ENCODE measurements around the gene GPAT3.

GPAT3 gene

GRCh38 chr4:83605744-83606172 lies 69.8 kb downstream of the GPAT3 start:
- H3K36me3 ChIP-seq (ENCODE audit: control insufficient read depth, low read length) = no peaks in the 10 kb centered on the region
- no peaks in the 10 kb centered on the region for H4K20me1 ChIP-seq (ENCODE audit: control insufficient read depth, insufficient read depth, low read depth, low read length)
- H3K27me3 ChIP-seq (ENCODE audit: control insufficient read depth, low read length) = peaks cover 6% of the 10 kb centered on the region; the same call in 1 of the 2 replicates
- TF ChIP-seq EZH2phosphoT487 (IDR thresholded peaks at IDR 0.05; ENCODE audit: borderline replicate concordance, low read length) (no peak), CTCF (IDR thresholded peaks at IDR 0.05; ENCODE audit: low read depth, low read length, poor library complexity, severe bottlenecking) (no peak)
- no peaks in the 10 kb centered on the region for H3K9me2 ChIP-seq (replicated peaks; ENCODE audit: control insufficient read depth, low read length)
- no peaks in the 10 kb centered on the region for H3K4me1 ChIP-seq (ENCODE audit: control insufficient read depth, low read length)
- no peak overlapping the region for H3K4me3 ChIP-seq (ENCODE audit: low read length)
- no peak overlapping the region for H3K27ac ChIP-seq (ENCODE audit: low read depth, low read length)
- H3K4me2 ChIP-seq (ENCODE audit: low read length) = no peak overlapping the region
- no peaks in the 10 kb centered on the region for H3F3A ChIP-seq (ENCODE audit: control insufficient read depth, insufficient read depth)
- H3K79me2 ChIP-seq (ENCODE audit: control insufficient read depth, low read length) = no peaks in the 10 kb centered on the region
- no peaks in the 10 kb centered on the region for H3K9me3 ChIP-seq (ENCODE audit: control insufficient read depth, insufficient read depth, low read length)

- Histone ChIP-seq H3K36me3 (ENCODE audit: control insufficient read depth, low read length) (no peaks in the 10 kb centered on the region), H4K20me1 (ENCODE audit: control insufficient read depth, insufficient read depth, low read depth, low read length) (no peaks in the 10 kb centered on the region), H3F3A (ENCODE audit: control insufficient read depth, insufficient read depth) (no peaks in the 10 kb centered on the region), H3K4me2 (ENCODE audit: low read length) (no peak overlapping the region), H3K9me3 (ENCODE audit: control insufficient read depth, insufficient read depth, low read length) (no peaks in the 10 kb centered on the region), H3K79me2 (ENCODE audit: control insufficient read depth, low read length) (no peaks in the 10 kb centered on the region), H3K27ac (ENCODE audit: low read depth, low read length) (no peak overlapping the region), H3K9me2 (replicated peaks; ENCODE audit: control insufficient read depth, low read length) (no peaks in the 10 kb centered on the region), H3K4me3 (ENCODE audit: low read length) (no peak overlapping the region), H3K27me3 (ENCODE audit: control insufficient read depth, low read length) (peaks cover 6% of the 10 kb centered on the region; the same call in 1 of the 2 replicates), H3K4me1 (ENCODE audit: control insufficient read depth, low read length) (no peaks in the 10 kb centered on the region)
- TF ChIP-seq EZH2phosphoT487 (IDR thresholded peaks at IDR 0.05; ENCODE audit: borderline replicate concordance, low read length) (no peak), CTCF (IDR thresholded peaks at IDR 0.05; ENCODE audit: low read depth, low read length, poor library complexity, severe bottlenecking) (no peak)
Observed at GRCh38 chr4:83606460-83606859, 70.6 kb downstream of the GPAT3 start.

GRCh38 chr4:83606898-83607297 lies 71.0 kb downstream of the GPAT3 start:
- no peaks in the 10 kb centered on the region for H4K20me1 ChIP-seq (ENCODE audit: control insufficient read depth, insufficient read depth, low read depth, low read length)
- TF ChIP-seq EZH2phosphoT487 (IDR thresholded peaks at IDR 0.05; ENCODE audit: borderline replicate concordance, low read length) = no peak
- no peak for TF ChIP-seq CTCF (IDR thresholded peaks at IDR 0.05; ENCODE audit: low read depth, low read length, poor library complexity, severe bottlenecking)
- no peak overlapping the region for H3K27ac ChIP-seq (ENCODE audit: low read depth, low read length)
- no peaks in the 10 kb centered on the region for H3K4me1 ChIP-seq (ENCODE audit: control insufficient read depth, low read length)
- H3K27me3 ChIP-seq (ENCODE audit: control insufficient read depth, low read length) = peaks cover 6% of the 10 kb centered on the region; the same call in 1 of the 2 replicates
- H3K4me2 ChIP-seq (ENCODE audit: low read length) = no peak overlapping the region
- no peaks in the 10 kb centered on the region for H3F3A ChIP-seq (ENCODE audit: control insufficient read depth, insufficient read depth)
- H3K36me3 ChIP-seq (ENCODE audit: control insufficient read depth, low read length) = no peaks in the 10 kb centered on the region
- H3K9me3 ChIP-seq (ENCODE audit: control insufficient read depth, insufficient read depth, low read length) = no peaks in the 10 kb centered on the region
- no peak overlapping the region for H3K4me3 ChIP-seq (ENCODE audit: low read length)
- no peaks in the 10 kb centered on the region for H3K79me2 ChIP-seq (ENCODE audit: control insufficient read depth, low read length)
- no peaks in the 10 kb centered on the region for H3K9me2 ChIP-seq (replicated peaks; ENCODE audit: control insufficient read depth, low read length)
